KMS-11 (cell line): ENCODE results near the gene C1orf53.
"Not testable (repeated sequence)": the region's sequence is repeated elsewhere in the genome, so short reads cannot be mapped to it uniquely, and the experiment has no call there.

Experiments used
- H2AFZ ChIP-seq: fragments of 200-600 bp; sonication (generic); 2 replicates; pipeline ENCODE4 v1.6.1; 2016; ENCODE audit warnings: antibody characterized with exemption, mixed run types, low read depth
- H3K27ac ChIP-seq: fragments of 200-600 bp; sonication (generic); 2 replicates; pipeline ENCODE4 v1.6.1; 2016; ENCODE audit warnings: mild to moderate bottlenecking, mixed run types
- H3K27me3 ChIP-seq: fragments of 200-600 bp; sonication (generic); 2 replicates; pipeline ENCODE4 v1.6.1; 2017; ENCODE audit warnings: mild to moderate bottlenecking, low read depth, mixed run types, moderate library complexity; ENCODE audit not compliant: insufficient read depth
- H3K36me3 ChIP-seq: fragments of 200-600 bp; sonication (generic); 2 replicates; pipeline ENCODE4 v1.6.1; 2017; ENCODE audit warnings: mild to moderate bottlenecking, mixed run types; ENCODE audit not compliant: insufficient read depth
- H3K4me1 ChIP-seq: fragments of 200-600 bp; sonication (generic); 2 replicates; pipeline ENCODE4 v1.6.1; 2016; ENCODE audit warnings: mild to moderate bottlenecking, low read depth, mixed run types; ENCODE audit not compliant: poor library complexity, severe bottlenecking
- H3K4me2 ChIP-seq: fragments of 200-600 bp; sonication (generic); 2 replicates; pipeline ENCODE4 v1.7.0; 2016; ENCODE audit warnings: mild to moderate bottlenecking, mixed run types
- H3K4me3 ChIP-seq: fragments of 200-600 bp; sonication (generic); IDR thresholded peaks from 2 replicates; pipeline ENCODE4 v1.6.1; 2017; ENCODE audit warnings: low read depth, low read length, mixed read lengths; ENCODE audit not compliant: insufficient read depth
- H3K79me2 ChIP-seq: fragments of 200-600 bp; sonication (generic); 2 replicates; pipeline ENCODE4 v1.6.1; 2016; ENCODE audit warnings: low read depth, mixed run types; ENCODE audit not compliant: insufficient read depth
- H3K9ac ChIP-seq: fragments of 200-600 bp; sonication (generic); 2 replicates; pipeline ENCODE4 v1.6.1; 2016; ENCODE audit warnings: mild to moderate bottlenecking, mixed run types
- H4K20me1 ChIP-seq: fragments of 200-600 bp; sonication (generic); 2 replicates; pipeline ENCODE4 v1.6.1; 2016; ENCODE audit warnings: mild to moderate bottlenecking, mixed run types; ENCODE audit not compliant: insufficient read depth
- CTCF ChIP-seq: fragments of 200-600 bp; sonication (generic); conservative IDR thresholded peaks from 2 replicates; pipeline ENCODE4 v1.6.1; 2017; ENCODE audit warnings: low read depth, mild to moderate bottlenecking, antibody characterized with exemption, low read length, moderate library complexity, mixed read lengths

The C1orf53 gene

GRCh38 chr1:197948926-197949899 is 46.8 kb downstream of the C1orf53 start:
- Histone ChIP-seq H3K27ac (no peak overlapping the region), H4K20me1 (no peaks in the 10 kb centered on the region), H3K9ac (no peak overlapping the region), H3K4me1 (no peaks in the 10 kb centered on the region), H3K36me3 (no peaks in the 10 kb centered on the region), H2AFZ (no peak overlapping the region), H3K4me3 (no peak overlapping the region), H3K79me2 (no peaks in the 10 kb centered on the region), H3K4me2 (no peak overlapping the region), H3K27me3 (no peaks in the 10 kb centered on the region)
- no peak for TF ChIP-seq CTCF

GRCh38 chr1:197951089-197951488 is 48.7 kb downstream of the C1orf53 start:
- no peak overlapping the region for H3K9ac ChIP-seq

GRCh38 chr1:197951617-197952175 is 49.3 kb downstream of the C1orf53 start:
- no peaks in the 10 kb centered on the region for H3K79me2 ChIP-seq
- H3K36me3 ChIP-seq = no peaks in the 10 kb centered on the region
- no peak for TF ChIP-seq CTCF
- no peak overlapping the region for H3K27ac ChIP-seq
- no peak overlapping the region for H3K9ac ChIP-seq
- no peaks in the 10 kb centered on the region for H3K4me1 ChIP-seq
- no peaks in the 10 kb centered on the region for H4K20me1 ChIP-seq
- H3K27me3 ChIP-seq = no peaks in the 10 kb centered on the region
- H2AFZ ChIP-seq = no peak overlapping the region
- H3K4me2 ChIP-seq = no peak overlapping the region
- H3K4me3 ChIP-seq = no peak overlapping the region

More at GRCh38 chr1:197951089-197951488, 48.7 kb downstream of the C1orf53 start:
- Histone ChIP-seq H3K36me3 (no peaks in the 10 kb centered on the region), H3K4me2 (no peak overlapping the region), H3K27me3 (no peaks in the 10 kb centered on the region), H3K4me1 (no peaks in the 10 kb centered on the region), H3K4me3 (no peak overlapping the region), H2AFZ (no peak overlapping the region), H3K27ac (no peak overlapping the region), H3K79me2 (no peaks in the 10 kb centered on the region), H4K20me1 (no peaks in the 10 kb centered on the region)
- no peak for TF ChIP-seq CTCF

GRCh38 chr1:197953472-197953871 is 51.0 kb downstream of the C1orf53 start:
- not testable (repeated sequence) for H2AFZ ChIP-seq, H3K4me2 ChIP-seq, H3K27me3 ChIP-seq, H3K4me3 ChIP-seq, H3K4me1 ChIP-seq, H3K79me2 ChIP-seq, H3K36me3 ChIP-seq, H3K27ac ChIP-seq, H4K20me1 ChIP-seq, H3K9ac ChIP-seq
